Bronchial epithelial cell (primary cell): ENCODE measurements around the gene DDX60. TPM values are rescaled to one million over a fixed set of nuclear protein-coding genes. Genes with fewer than 3 reads are reported as not detected.
"Not testable (repeated sequence)": the region's sequence is repeated elsewhere in the genome, so short reads cannot be mapped to it uniquely, and the experiment has no call there.

ENCODE experiments used
- DNase-seq: peaks from one replicate; pipeline ENCODE4 v3.0.0-alpha.2; 2010; ENCODE audit warnings: low read depth
- FAIRE-seq: peaks from 2 replicates; lab custom pipeline; 2011; peaks lifted over from hg19 to GRCh38; lab: Jason Lieb, UNC
- H3K27me3 ChIP-seq: 2 replicates; pipeline ENCODE4 v1.5.1; 2011; ENCODE audit warnings: low read length; ENCODE audit not compliant: control insufficient read depth, insufficient read depth
- H3K36me3 ChIP-seq: 2 replicates; pipeline ENCODE4 v1.5.1; 2011; ENCODE audit warnings: low read length; ENCODE audit not compliant: control insufficient read depth, insufficient read depth
- H3K4me3 ChIP-seq: 2 replicates; pipeline ENCODE4 v1.5.1; 2011; ENCODE audit warnings: mild to moderate bottlenecking, low read depth, low read length, control low read depth
- CTCF ChIP-seq: IDR thresholded peaks from 2 replicates; pipeline ENCODE4 v1.5.1; 2011; ENCODE audit warnings: mild to moderate bottlenecking, moderate library complexity, low read length, control low read depth, inconsistent platforms; ENCODE audit not compliant: insufficient read depth, severe bottlenecking
- total RNA-seq: library from RNA; depleted of rRNA; stranded (reverse); fragments of >200 nt; gene quantifications from 2 replicates; pipeline ENCODE4 v1.2.1, GENCODE V29; 2014

The DDX60 gene
- total RNA-seq, 1 donor from 2014 or later: 2.9 TPM

GRCh38 chr4:168247603-168248002, 70.9 kb downstream of the DDX60 start:
- no peak for FAIRE-seq
- no peaks in the 10 kb centered on the region for H3K36me3 ChIP-seq
- DNase-seq: no peak
- no peak overlapping the region for H3K4me3 ChIP-seq
- no peak for TF ChIP-seq CTCF
- H3K27me3 ChIP-seq: no peaks in the 10 kb centered on the region

- H3K4me3 ChIP-seq: no peak overlapping the region
- no peak for TF ChIP-seq CTCF
- H3K27me3 ChIP-seq: no peaks in the 10 kb centered on the region
- FAIRE-seq (no peak), DNase-seq (no peak)
- no peaks in the 10 kb centered on the region for H3K36me3 ChIP-seq
Observed at GRCh38 chr4:168241953-168242352, 76.6 kb downstream of the DDX60 start.

DNA sequence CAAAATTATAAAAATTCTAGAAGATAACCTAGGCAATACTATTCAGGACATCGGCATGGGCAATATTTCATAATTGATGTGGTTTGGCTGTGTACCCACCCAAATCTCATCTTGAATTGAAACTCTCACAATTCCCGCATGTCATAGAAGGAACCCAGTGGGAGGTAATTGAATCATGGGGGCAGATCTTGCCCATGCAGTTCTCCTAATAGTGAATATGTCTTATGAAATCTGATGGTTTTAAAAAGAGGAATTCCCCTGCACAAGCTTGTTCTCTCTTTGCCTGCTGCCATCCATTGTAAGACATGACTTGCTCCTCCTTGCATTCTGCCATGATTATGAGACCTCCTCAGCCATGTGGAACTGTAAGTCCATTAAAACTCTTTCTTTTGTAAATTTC, 77.7 kb downstream of the DDX60 start:
- FAIRE-seq: no peak
- Histone ChIP-seq H3K36me3 (no peaks in the 10 kb centered on the region), H3K27me3 (no peaks in the 10 kb centered on the region)

DNA sequence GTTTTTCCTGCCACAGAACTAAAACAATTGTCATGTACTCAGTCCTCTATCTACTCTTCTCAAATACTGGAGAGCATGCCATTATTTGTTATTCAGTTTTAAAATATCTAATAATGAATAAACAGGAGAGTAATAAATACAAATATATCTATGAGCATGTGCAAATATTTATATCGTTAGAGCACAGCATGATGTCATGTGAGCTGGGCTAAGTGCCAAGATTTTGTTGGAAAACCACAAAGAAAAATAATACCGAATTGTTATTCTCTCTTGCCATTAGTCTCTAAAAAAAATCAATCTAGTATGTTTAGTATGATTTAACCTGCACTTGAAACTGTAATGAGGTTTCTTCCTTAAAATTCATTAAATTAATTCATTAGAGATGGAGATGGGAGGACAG, 97.3 kb downstream of the DDX60 start:
- no peak for TF ChIP-seq CTCF
- H3K36me3 ChIP-seq: no peaks in the 10 kb centered on the region
- no peaks in the 10 kb centered on the region for H3K27me3 ChIP-seq
- peak; percentile 78 for DNase-seq
- FAIRE-seq: no peak
- H3K4me3 ChIP-seq: no peak overlapping the region

More for the DNA sequence above, 77.7 kb downstream of the DDX60 start:
- no peak overlapping the region for H3K4me3 ChIP-seq
- DNase-seq: no peak
- TF ChIP-seq CTCF: no peak

DNA sequence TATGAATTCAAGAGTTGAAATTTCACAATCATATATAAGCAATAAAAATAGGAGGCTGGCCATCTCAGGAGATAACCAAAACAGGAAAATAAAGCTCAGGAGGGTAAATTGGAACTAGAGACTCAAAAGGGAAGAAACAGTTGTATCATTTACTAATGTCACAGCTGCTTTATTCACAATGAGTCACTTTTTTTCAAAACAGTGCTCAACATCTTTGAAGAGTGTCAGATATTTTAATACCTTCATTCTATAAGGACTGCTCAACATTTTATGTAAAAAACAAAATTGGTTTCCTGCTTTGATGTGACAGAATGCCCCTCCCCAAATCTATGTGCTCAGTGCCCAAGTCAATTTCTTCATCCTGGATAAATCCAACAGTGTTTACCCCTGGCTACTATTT, 97.7 kb downstream of the DDX60 start:
- Histone ChIP-seq H3K36me3 (no peaks in the 10 kb centered on the region), H3K4me3 (no peak overlapping the region), H3K27me3 (no peaks in the 10 kb centered on the region)
- peak; percentile 44 for DNase-seq
- no peak for TF ChIP-seq CTCF
- FAIRE-seq: no peak

- DNase-seq (peak; percentile 91), FAIRE-seq (no peak)
- no peaks in the 10 kb centered on the region for H3K36me3 ChIP-seq
Observed at GRCh38 chr4:168218645-168219044, 99.9 kb downstream of the DDX60 start.

DNA sequence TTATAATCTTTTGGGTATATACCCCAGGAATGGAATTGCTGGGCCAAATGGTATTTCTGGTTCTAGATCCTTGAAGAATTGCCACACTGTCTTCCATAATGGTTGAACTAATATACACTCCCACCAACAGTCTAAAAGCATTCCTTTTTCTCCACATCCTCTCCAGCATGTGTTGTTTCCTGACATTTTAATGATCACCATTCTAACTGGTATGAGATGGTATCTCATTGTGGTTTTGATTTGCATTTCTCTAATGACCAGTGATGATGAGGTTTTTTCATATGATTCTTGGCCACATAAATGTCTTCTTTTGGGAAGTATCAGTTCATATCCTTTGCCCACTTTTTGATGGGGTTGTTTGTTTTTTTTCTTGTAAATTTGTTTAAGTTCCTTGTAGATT, 105.0 kb downstream of the DDX60 start:
- H3K36me3 ChIP-seq, H3K27me3 ChIP-seq, FAIRE-seq, DNase-seq, H3K4me3 ChIP-seq: not testable (repeated sequence)

More at GRCh38 chr4:168218645-168219044, 99.9 kb downstream of the DDX60 start:
- no peak for TF ChIP-seq CTCF
- no peak overlapping the region for H3K4me3 ChIP-seq
- H3K27me3 ChIP-seq: no peaks in the 10 kb centered on the region
